Measurements from ENCODE around the gene EME1. TPM values are rescaled to one million over a fixed set of nuclear protein-coding genes. Genes with fewer than 3 reads are reported as not detected.

Gene EME1
- total RNA-seq (2022; extraction: Qiagen RNA extraction), result 13.8 to 16.2 TPM (median 14.3 TPM) in 5 replicates

GRCh38 chr17:50372758-50373556 lies at the start of gene EME1, which contains the start of gene MRPL27:
Gene EME1, plus strand, starts transcription at chr17:50373229. Its CDS starts 1,980 bp downstream, at chr17:50375209.
Gene MRPL27, minus strand, starts transcription at chr17:50373184. Its CDS starts 14 bp downstream, at chr17:50373170.

GRCh38 chr17:50345432-50346312 lies 27.4 kb upstream of the EME1 start, which contains the start of gene XYLT2:
Gene XYLT2, plus strand, starts transcription at chr17:50346126. Its CDS starts 15 bp downstream, at chr17:50346141.

GRCh38 chr17:50397111-50397918 lies 24.3 kb downstream of the EME1 start, which contains the start of gene LRRC59:
Gene LRRC59, minus strand, starts transcription at chr17:50397523. Its CDS starts 206 bp downstream, at chr17:50397317.

GRCh38 chr17:50425682-50426471 lies 52.8 kb downstream of the EME1 start, which contains the start of gene ACSF2:
Gene ACSF2, plus strand, starts transcription at chr17:50426218. Its CDS starts 44 bp downstream, at chr17:50426262.

Other genes starting within 250 kb of the EME1 start
- 0.25 to 0.52 TPM (median 0.49 TPM) in 5 replicates for gene SAMD14, start 243.1 kb upstream of the EME1 start, total RNA-seq (2022; extraction: Qiagen RNA extraction)
- gene PPP1R9B, start 222.6 kb upstream of the EME1 start, total RNA-seq (2022; extraction: Qiagen RNA extraction), result 41.9 to 52.0 TPM (median 49.5 TPM) in 5 replicates
- gene SGCA, start 207.2 kb upstream of the EME1 start, total RNA-seq (2022; extraction: Qiagen RNA extraction), result 1.0 to 2.8 TPM (median 1.6 TPM) in 5 replicates
- gene COL1A1, start 171.6 kb upstream of the EME1 start, total RNA-seq (2022; extraction: Qiagen RNA extraction), result 6.3 to 11.2 TPM (median 8.9 TPM) in 5 replicates
- gene TMEM92, start 98.8 kb upstream of the EME1 start, total RNA-seq (2022; extraction: Qiagen RNA extraction), result 14.3 to 19.6 TPM (median 17.0 TPM) in 5 replicates
- 20.8 to 23.3 TPM (median 21.9 TPM) in 5 replicates for gene XYLT2, start 27.1 kb upstream of the EME1 start, total RNA-seq (2022; extraction: Qiagen RNA extraction)
- gene MRPL27, start within 50 bp of the EME1 start, total RNA-seq (2022; extraction: Qiagen RNA extraction), result 136 to 159 TPM (median 145 TPM) in 5 replicates
- gene LRRC59, start 24.3 kb downstream of the EME1 start, total RNA-seq (2022; extraction: Qiagen RNA extraction), result 227 to 247 TPM (median 234 TPM) in 5 replicates
- gene ACSF2, start 53.0 kb downstream of the EME1 start, total RNA-seq (2022; extraction: Qiagen RNA extraction), result 11.0 to 13.9 TPM (median 12.7 TPM) in 5 replicates
- gene CHAD, start 95.7 kb downstream of the EME1 start, total RNA-seq (2022; extraction: Qiagen RNA extraction), result not detected in 5 replicates
- 25.5 to 33.7 TPM (median 30.9 TPM) in 5 replicates for gene RSAD1, start 105.6 kb downstream of the EME1 start, total RNA-seq (2022; extraction: Qiagen RNA extraction)
- gene MYCBPAP, start 135.2 kb downstream of the EME1 start, total RNA-seq (2022; extraction: Qiagen RNA extraction), result 0.35 to 0.89 TPM (median 0.54 TPM) in 5 replicates
- 0.11 to 0.28 TPM (median 0.20 TPM) in 5 replicates for gene EPN3, start 159.5 kb downstream of the EME1 start, total RNA-seq (2022; extraction: Qiagen RNA extraction)
- 65.1 to 85.9 TPM (median 81.4 TPM) in 5 replicates for gene SPATA20, start 173.9 kb downstream of the EME1 start, total RNA-seq (2022; extraction: Qiagen RNA extraction)
- 3.3 to 4.1 TPM (median 4.0 TPM) in 5 replicates for gene CACNA1G, start 187.5 kb downstream of the EME1 start, total RNA-seq (2022; extraction: Qiagen RNA extraction)